Muscle of arm (tissue), 14 donors: Measurements from ENCODE around the gene RIMKLA. TPM values are rescaled to one million over a fixed set of nuclear protein-coding genes. Genes with fewer than 3 reads are reported as not detected.

Experiments
- DNase-seq: peaks from one replicate; pipeline ENCODE4 v3.0.0-alpha.2; 2013
- long read RNA-seq, 11 donors: transcript quantifications; one replicate each; lab custom pipeline, GENCODE V29; 2026
- polyA plus RNA-seq, 12 donors: library from polyadenylated mRNA; unstranded; fragments of 120-200 nt; gene quantifications; one replicate each; pipeline ENCODE4 v1.2.1, GENCODE V29; 2013; ENCODE audit not compliant: insufficient read length in 12 of 12

Gene RIMKLA
- polyA plus RNA-seq, result 1 to 10 TPM in 5 of 12 donors, under 1 TPM in 6, not detected in 1; 0.39 to 1.2 (median 0.88) TPM
- long read RNA-seq, donor 1, full-length matches to known transcripts, result 2 of 2 reads
- long read RNA-seq, donor 1, partial matches to known transcripts, result 0 of 2 reads
- long read RNA-seq, donor 1, other reads (novel, unspliced or antisense), result 0 of 2 reads
- long read RNA-seq, donor 2, full-length matches to known transcripts, result 1 of 1 reads
- long read RNA-seq, donor 2, partial matches to known transcripts, result 0 of 1 reads
- long read RNA-seq, donor 2, other reads (novel, unspliced or antisense), result 0 of 1 reads
- long read RNA-seq, donor 3, result 0 reads
- long read RNA-seq, donor 4, result 0 reads
- long read RNA-seq, donor 5, full-length matches to known transcripts, result 2 of 2 reads
- long read RNA-seq, donor 5, partial matches to known transcripts, result 0 of 2 reads
- long read RNA-seq, donor 5, other reads (novel, unspliced or antisense), result 0 of 2 reads
- long read RNA-seq, donor 6, result 0 reads
- long read RNA-seq, donor 7, result 0 reads
- long read RNA-seq, donor 8, full-length matches to known transcripts, result 1 of 1 reads
- long read RNA-seq, donor 8, partial matches to known transcripts, result 0 of 1 reads
- long read RNA-seq, donor 8, other reads (novel, unspliced or antisense), result 0 of 1 reads
- long read RNA-seq, donor 9, full-length matches to known transcripts, result 1 of 1 reads
- long read RNA-seq, donor 9, partial matches to known transcripts, result 0 of 1 reads
- long read RNA-seq, donor 9, other reads (novel, unspliced or antisense), result 0 of 1 reads
- long read RNA-seq, donor 10, full-length matches to known transcripts, result 1 of 1 reads
- long read RNA-seq, donor 10, partial matches to known transcripts, result 0 of 1 reads
- long read RNA-seq, donor 10, other reads (novel, unspliced or antisense), result 0 of 1 reads
- long read RNA-seq, donor 11, full-length matches to known transcripts, result 1 of 1 reads
- long read RNA-seq, donor 11, partial matches to known transcripts, result 0 of 1 reads
- long read RNA-seq, donor 11, other reads (novel, unspliced or antisense), result 0 of 1 reads

- DNase-seq, result peak; percentile 9
These were observed at the start of gene RIMKLA for GRCh38 chr1:42380586-42381279. Gene RIMKLA, plus strand, starts transcription at chr1:42380792. Its CDS starts 143 bp downstream, at chr1:42380935.

GRCh38 chr1:42332877-42333276 lies 47.7 kb upstream of the RIMKLA start:
- DNase-seq, result no peak

GRCh38 chr1:42333662-42334239 lies 46.8 kb upstream of the RIMKLA start:
- no peak for DNase-seq

- DNase-seq, result peak; percentile 52
These were observed 46.1 kb upstream of the RIMKLA start for GRCh38 chr1:42334240-42335049.

GRCh38 chr1:42335050-42335808 lies 45.4 kb upstream of the RIMKLA start, which contains the start of gene FOXJ3:
Gene FOXJ3, minus strand, starts transcription at chr1:42335235. Its CDS starts 24,142 bp downstream, at chr1:42311093.
- peak; percentile 93 for DNase-seq

- no peak for DNase-seq
These were observed 44.6 kb upstream of the RIMKLA start for GRCh38 chr1:42335809-42336518.

GRCh38 chr1:42336978-42337377 lies 43.6 kb upstream of the RIMKLA start:
- no peak for DNase-seq

- no peak for DNase-seq
These were observed 40.5 kb upstream of the RIMKLA start for GRCh38 chr1:42340093-42340492.

- DNase-seq, result no peak
These were observed 39.7 kb upstream of the RIMKLA start for GRCh38 chr1:42340901-42341300.

GRCh38 chr1:42343049-42343448 lies 37.5 kb upstream of the RIMKLA start:
- DNase-seq, result no peak

GRCh38 chr1:42348498-42348897 lies 32.1 kb upstream of the RIMKLA start:
- no peak for DNase-seq

- DNase-seq, result no peak
These were observed 30.5 kb upstream of the RIMKLA start for GRCh38 chr1:42350086-42350485.

GRCh38 chr1:42358791-42359190 lies 21.8 kb upstream of the RIMKLA start:
- no peak for DNase-seq

- no peak for DNase-seq
These were observed 21.1 kb upstream of the RIMKLA start for GRCh38 chr1:42359466-42359865.

GRCh38 chr1:42364089-42364488 lies 16.5 kb upstream of the RIMKLA start:
- DNase-seq, result no peak

GRCh38 chr1:42364542-42364941 lies 16.1 kb upstream of the RIMKLA start:
- DNase-seq, result no peak

- DNase-seq, result no peak
These were observed 15.5 kb upstream of the RIMKLA start for GRCh38 chr1:42365118-42365517.

- no peak for DNase-seq
These were observed 12.3 kb upstream of the RIMKLA start for GRCh38 chr1:42368096-42368795.
